Head of caudate nucleus (tissue), 42 donors: ENCODE results near the gene CALN1.
"Not testable (repeated sequence)": the region's sequence is repeated elsewhere in the genome, so short reads cannot be mapped to it uniquely, and the experiment has no call there.

ENCODE experiments used
- DNase-seq, 42 donors: peaks; one replicate each; pipeline versions ENCODE4 v3.0.0 to v3.0.0-alpha.2; 2020 to 2021; ENCODE audit warnings: mixed read lengths in 7 of 42
- intact Hi-C: fragments of 100-400 bp; cut with DNase I; formaldehyde crosslinking; loops from one replicate; pipeline ENCODE4 v1.15.0; 2022

Gene CALN1

GRCh38 chr7:71974611-71975010 lies 437.5 kb downstream of the CALN1 start:
- intact Hi-C loops: no loop called here
- DNase-seq: no peak

DNA sequence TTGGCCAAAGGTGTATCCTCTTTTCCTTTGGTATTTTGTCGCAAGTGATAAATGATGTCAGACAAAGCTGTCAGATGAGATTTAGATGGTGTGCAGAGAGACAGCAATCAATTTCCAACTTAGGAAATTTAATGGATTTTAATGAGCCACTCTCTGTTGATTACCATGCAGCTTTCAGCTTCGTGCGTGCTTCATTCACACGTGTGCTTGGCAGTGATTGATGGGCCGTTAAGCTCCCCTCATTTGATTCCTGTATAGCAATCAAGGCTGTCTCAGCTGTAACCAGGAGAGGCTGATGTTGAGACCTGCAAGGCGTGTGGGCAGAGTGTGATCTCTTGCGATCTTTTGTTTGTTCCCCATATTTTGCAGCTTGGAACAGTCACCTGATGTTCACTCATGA lies 439.6 kb downstream of the CALN1 start:
- DNase-seq: no peak
- intact Hi-C loops: no loop called here

DNA sequence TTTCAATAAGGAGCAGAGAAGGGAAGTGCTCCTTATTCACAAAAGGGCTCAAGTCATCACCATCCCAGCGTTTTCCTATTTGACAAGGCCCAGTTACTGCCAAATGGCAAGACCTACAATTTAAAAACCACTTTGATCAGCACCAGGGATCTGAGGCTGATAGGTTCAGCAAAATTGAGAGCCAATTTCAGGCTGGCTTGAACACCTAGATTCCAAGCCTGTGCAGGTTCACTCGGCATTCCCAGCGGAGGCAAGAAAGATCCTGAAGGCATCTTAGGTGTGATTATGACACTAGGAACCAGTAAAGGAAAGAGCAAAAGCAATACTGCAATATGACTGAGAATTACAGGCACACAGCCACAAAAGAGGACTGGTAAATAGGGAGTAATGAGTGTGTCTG lies 441.4 kb downstream of the CALN1 start:
- DNase-seq: no peak
- intact Hi-C loops: no loop called here

DNA sequence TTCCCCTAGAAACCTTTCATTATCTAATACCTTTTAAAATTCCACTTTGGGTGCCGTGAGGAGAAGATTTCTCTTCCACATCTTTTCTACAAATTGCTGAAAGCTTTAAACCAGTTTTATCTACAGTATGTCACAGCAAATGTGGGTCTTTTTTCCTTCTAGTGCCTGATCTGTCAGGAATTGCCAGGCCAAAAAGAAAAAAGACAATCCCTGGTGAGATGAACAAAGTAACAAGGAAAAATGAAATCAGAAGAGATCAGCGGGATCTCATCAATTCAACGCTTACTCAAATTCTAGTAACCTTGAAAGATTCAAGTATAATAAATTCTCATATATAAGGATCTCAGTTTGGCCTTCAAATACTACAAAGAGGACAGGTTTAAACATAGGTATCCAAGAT lies 449.5 kb downstream of the CALN1 start:
- intact Hi-C loops: no loop called here
- DNase-seq: no peak

DNA sequence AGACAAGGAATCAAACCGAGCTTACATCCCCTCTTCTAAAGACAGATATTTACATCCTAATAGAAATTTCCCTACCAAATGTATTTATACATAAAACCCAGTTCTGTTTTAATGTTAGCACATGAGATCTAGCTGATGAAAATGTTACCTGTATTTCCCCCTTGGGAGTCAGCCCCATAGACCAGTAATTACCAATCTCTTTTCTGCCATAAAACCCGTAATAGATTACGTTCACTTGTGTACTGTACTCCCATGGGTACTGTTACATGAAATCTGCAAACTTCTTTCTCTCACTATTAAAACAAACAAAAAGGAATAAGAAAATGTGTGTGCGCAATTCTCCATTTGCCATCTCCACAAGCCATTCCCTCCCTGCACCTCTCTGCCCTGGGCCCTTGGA lies 450.9 kb downstream of the CALN1 start:
- intact Hi-C loops: no loop called here
- no peak for DNase-seq

DNA sequence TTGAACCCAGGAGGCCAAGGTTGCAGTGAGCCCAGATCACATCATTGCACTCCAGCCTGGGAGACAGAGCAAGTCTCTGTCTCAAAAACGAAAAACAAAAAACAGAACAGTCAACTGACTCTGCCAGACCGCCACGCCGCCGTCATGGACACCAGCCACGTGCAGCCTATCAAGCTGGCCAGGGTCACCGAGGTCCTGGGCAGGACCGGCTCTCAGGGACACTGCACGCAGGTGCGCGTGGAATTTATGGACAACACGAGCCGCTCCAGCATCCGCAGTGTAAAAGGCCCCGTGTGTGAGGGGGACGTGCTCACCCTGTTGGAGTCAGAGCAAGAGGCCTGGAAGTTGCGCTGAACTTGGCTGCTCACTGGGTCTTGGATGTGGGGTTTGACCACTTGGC lies 470.0 kb downstream of the CALN1 start:
- DNase-seq: no peak
- intact Hi-C loops: no loop called here

GRCh38 chr7:71937840-71938371 lies 474.2 kb downstream of the CALN1 start:
- DNase-seq: no peak
- intact Hi-C loops: no loop called here

DNA sequence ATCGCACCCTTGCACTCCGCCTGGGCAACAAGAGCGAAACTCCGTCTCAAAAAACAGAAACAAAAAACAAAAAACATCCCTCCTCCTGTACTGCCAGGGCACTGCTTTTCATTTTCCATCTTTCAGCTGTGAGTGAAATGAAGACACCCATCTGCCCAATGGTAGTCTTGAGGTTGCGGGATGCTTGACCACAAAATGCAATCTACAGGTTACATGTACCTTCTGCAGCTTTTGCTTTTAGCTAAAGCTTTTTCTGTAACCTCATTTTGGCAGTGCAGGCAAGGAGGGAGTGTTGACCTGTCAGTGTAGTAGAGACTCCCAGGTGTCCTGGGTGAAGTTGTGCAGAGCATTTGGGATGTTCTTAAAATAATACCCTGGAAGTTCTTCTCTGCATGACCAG lies 476.5 kb downstream of the CALN1 start:
- intact Hi-C loops: no loop called here
- no peak for DNase-seq

- intact Hi-C loops: no loop called here
Measured at GRCh38 chr7:71933426-71933825, 478.7 kb downstream of the CALN1 start.

DNA sequence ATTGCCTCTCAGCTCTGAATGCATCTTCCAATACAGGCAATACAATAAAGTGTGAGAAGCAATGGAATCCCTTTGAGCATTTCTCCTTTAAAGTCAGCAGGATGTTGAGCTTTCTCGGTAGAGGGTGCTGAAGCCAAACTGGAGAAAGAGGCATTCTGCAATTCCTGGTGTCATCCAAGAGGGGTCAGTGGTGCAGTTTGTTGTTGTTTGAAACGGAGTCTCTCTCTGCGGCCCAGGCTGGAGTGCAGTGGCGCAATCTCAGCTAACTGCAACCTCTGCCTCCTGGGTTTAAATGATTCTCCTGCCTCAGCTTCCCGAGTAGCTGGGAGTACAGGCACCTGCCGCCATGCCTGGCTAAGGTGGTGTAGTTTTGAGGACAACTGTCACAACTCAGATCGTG lies 486.5 kb downstream of the CALN1 start:
- no peak for DNase-seq
- intact Hi-C loops: no loop called here

More at GRCh38 chr7:71933426-71933825, 478.7 kb downstream of the CALN1 start:
- DNase-seq: peak in 20 of 42 donors; percentile 2 to 72 (median 30)

GRCh38 chr7:71914204-71914603 lies 497.9 kb downstream of the CALN1 start:
- intact Hi-C loops, DNase-seq: not testable (repeated sequence)

GRCh38 chr7:71912476-71912875 lies 499.7 kb downstream of the CALN1 start:
- no peak for DNase-seq
- intact Hi-C loops: no loop called here

DNA sequence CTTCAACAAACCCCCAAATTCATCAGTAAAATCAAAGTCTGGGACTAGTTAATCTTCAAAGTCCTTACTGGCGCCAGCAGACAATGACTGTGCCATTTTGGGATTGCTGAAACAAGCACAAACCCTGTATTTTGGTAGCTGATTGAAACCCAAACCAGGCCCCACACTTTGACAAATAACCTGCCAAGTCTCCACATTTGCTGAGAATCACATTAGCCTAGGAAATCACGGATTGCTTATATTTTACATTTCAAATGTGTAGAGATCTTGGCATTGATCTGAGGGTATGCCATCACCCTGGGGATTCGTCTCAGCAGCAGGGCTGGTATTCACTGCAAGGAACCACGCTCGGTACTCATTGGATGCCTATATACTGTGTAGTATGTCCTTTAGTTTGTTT lies 501.1 kb downstream of the CALN1 start:
- intact Hi-C loops: no loop called here
- no peak for DNase-seq

DNA sequence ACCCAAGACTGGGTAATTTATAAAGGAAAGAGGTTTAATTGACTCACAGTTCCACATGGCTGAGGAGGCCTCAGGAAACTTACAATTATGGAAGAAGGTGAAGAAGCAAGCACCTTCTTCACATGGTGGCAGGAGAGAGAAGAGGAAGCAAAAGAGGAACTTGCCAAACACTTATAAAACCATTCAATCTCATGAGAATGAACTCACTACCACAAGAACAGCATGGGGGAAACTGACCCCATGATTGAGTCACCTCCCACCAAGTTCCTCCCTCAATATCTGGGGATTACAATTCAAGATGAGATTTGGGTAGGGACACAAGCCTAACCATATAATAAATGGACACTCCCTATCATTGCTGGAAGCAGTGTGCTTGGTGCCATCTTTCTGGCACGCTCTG lies 506.3 kb downstream of the CALN1 start:
- no peak for DNase-seq
- intact Hi-C loops: no loop called here

- no peak for DNase-seq
- intact Hi-C loops: no loop called here
Measured at GRCh38 chr7:71904484-71904883, 507.7 kb downstream of the CALN1 start.

- intact Hi-C loops: no loop called here
- DNase-seq: no peak
Measured at GRCh38 chr7:71900556-71900955, 511.6 kb downstream of the CALN1 start.

DNA sequence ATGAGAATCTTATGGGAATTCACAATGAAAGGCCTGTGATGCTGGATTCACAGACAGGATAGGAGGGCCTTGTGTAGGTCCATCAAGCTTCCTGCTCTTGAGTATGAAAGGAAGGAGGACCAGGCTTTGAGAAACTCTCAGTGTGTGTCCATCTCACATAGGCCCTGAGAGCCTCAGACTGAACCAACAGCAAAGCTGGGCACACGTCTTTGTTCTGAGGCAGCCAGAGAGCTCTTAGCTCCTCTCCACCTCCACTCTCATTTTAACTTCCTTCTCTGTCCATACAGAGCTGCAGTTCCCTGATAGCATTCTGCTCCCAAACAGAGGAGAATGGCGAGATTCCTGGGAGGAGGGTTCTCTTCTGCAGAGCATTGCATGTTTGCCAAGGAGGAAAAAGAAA lies 515.6 kb downstream of the CALN1 start:
- DNase-seq: peak in 3 of 42 donors; percentile 3 to 15 (median 5)
- intact Hi-C loops: no loop called here

DNA sequence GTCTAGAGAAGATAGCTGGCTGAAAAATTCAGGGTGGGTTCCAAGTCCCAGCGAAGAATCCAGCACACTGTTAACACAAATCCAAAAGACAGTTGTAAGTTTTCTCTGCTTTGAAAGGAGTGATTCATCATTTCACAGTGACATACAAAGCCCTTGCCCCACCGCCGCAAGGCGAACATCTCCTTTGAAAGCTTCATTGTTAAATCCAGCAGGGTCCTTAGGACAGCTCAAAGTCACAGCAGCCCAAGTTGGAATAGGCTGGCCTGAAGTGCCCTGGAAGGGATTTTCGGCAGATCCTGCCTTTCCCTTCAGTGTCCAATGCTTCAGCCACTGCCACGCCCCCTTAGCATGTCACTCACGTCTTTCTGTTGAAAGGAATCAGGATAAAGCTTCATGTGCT lies 526.1 kb downstream of the CALN1 start:
- intact Hi-C loops: no loop called here
- peak in 36 of 42 donors; percentile 4 to 66 (median 34) for DNase-seq

DNA sequence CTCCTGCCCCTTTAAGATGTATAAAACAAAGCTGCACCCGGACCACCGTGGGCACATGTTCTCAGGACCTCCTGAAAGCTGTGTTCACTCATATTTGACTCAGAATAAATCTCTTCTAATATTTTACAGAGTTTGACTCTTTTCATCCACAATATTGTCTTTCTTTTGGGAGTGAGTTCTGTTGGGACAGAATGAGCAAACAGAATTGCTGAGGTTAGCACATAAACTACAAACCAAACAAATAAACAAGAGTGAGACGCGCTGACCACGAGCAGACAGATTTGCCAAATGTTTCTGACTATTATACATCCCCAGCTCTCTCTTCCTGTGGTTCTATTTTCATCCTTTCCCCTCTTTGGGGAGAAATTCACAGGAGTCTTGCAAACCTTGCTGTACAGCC lies 526.7 kb downstream of the CALN1 start:
- intact Hi-C loops: no loop called here
- no peak for DNase-seq

GRCh38 chr7:71883415-71883814 lies 528.7 kb downstream of the CALN1 start:
- intact Hi-C loops: no loop called here
- peak in 2 of 42 donors; percentile 12 to 23 for DNase-seq

DNA sequence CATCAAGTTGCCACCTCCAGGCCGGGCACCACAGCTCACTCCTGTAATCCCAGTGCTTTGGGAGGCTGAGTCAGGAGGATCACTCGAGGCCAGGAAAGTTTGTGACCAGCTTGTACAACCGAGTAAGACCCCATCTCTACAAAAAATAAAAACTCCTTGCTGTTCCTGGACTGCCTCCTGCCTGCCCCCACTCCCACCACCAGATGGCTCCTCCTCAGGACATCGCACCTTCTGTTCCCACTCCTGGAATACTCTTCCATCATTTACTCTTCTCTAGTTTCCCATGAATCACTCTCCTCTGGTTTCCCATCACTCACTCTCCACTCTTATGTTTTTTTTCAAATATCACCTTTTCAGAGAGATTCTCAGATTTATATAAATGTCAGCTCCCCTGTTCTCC lies 540.7 kb downstream of the CALN1 start:
- DNase-seq: no peak
- intact Hi-C loops: no loop called here

DNA sequence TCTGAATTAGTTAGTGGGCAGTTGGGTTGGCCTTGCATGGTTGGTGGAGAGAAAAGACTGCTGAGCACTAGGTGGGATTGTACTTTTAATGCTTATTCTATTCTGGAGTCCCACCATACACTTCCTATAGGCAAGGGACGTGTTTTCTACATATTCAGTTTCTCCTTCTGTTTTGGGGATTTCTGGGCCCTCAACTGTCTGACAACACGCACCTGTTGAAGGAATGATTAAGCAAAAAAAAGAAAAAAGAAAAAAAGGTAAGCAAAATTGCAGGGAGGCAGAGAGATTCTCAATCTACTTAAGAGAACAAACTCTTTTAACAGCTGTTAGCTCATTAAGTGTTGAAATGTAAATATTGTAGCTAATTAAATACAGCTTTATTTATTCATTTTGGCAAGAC lies 541.3 kb downstream of the CALN1 start:
- DNase-seq: no peak
- intact Hi-C loops: no loop called here
